Fibroblast of lung (primary cell): ENCODE results near the gene CALCOCO1. TPM values are rescaled to one million over a fixed set of nuclear protein-coding genes. Genes with fewer than 3 reads are reported as not detected.

ENCODE experiments used
- DNase-seq, 2 donors: peaks; one replicate each; pipeline versions ENCODE4 v3.0.0 to v3.0.0-alpha.2; 2010; ENCODE audit warnings: low read depth in 2 of 2
- H2AFZ ChIP-seq: 2 replicates; pipeline ENCODE4 v1.5.1; 2012; ENCODE audit warnings: low read length, control low read depth, inconsistent platforms
- H3K27ac ChIP-seq: 2 replicates; pipeline ENCODE4 v1.5.1; 2011; ENCODE audit warnings: low read length, control low read depth; ENCODE audit not compliant: insufficient read depth
- H3K27me3 ChIP-seq: 2 replicates; pipeline ENCODE4 v1.5.1; 2011; ENCODE audit warnings: mild to moderate bottlenecking, low read length; ENCODE audit not compliant: control insufficient read depth, insufficient read depth
- H3K36me3 ChIP-seq: 2 replicates; pipeline ENCODE4 v1.5.1; 2011; ENCODE audit warnings: low read length; ENCODE audit not compliant: control insufficient read depth, insufficient read depth
- H3K4me1 ChIP-seq: 2 replicates; pipeline ENCODE4 v1.5.1; 2011; ENCODE audit warnings: low read length; ENCODE audit not compliant: control insufficient read depth, insufficient read depth; ENCODE audit errors: extremely low read depth
- H3K4me2 ChIP-seq: 2 replicates; pipeline ENCODE4 v1.5.1; 2011; ENCODE audit warnings: low read length, control low read depth; ENCODE audit not compliant: insufficient read depth; ENCODE audit errors: extremely low read depth
- H3K4me3 ChIP-seq, 4 experiments: fragments of 200-600 bp in 1 of 4; sonication (generic) in 1 of 4; replicated peaks in 1 of 4; 2 replicates each; pipeline ENCODE4 v1.5.1; 2011 to 2016; ENCODE audit warnings: low read length in 4 of 4, low read depth in 3 of 4, mild to moderate bottlenecking in 3 of 4, control low read depth in 2 of 4, inconsistent platforms in 1 of 4, mixed read lengths in 1 of 4; ENCODE audit not compliant: insufficient read depth in 1 of 4; ENCODE audit errors: control extremely low read depth in 1 of 4
- H3K79me2 ChIP-seq: 2 replicates; pipeline ENCODE4 v1.5.1; 2012; ENCODE audit warnings: mild to moderate bottlenecking, low read length, inconsistent platforms; ENCODE audit not compliant: control insufficient read depth, insufficient read depth
- H3K9ac ChIP-seq: 2 replicates; pipeline ENCODE4 v1.5.1; 2011; ENCODE audit warnings: mild to moderate bottlenecking, low read length, control low read depth; ENCODE audit not compliant: insufficient read depth
- H3K9me3 ChIP-seq: 2 replicates; pipeline ENCODE4 v1.5.1; 2012; ENCODE audit warnings: low read depth, low read length; ENCODE audit not compliant: control insufficient read depth, insufficient read depth
- H4K20me1 ChIP-seq: 2 replicates; pipeline ENCODE4 v1.5.1; 2011; ENCODE audit warnings: low read length; ENCODE audit not compliant: control insufficient read depth, insufficient read depth; ENCODE audit errors: extremely low read depth
- CTCF ChIP-seq, 2 donors: IDR thresholded peaks in 1 of 2; conservative IDR thresholded peaks in 1 of 2; 1 replicate in 1 of 2; 2 replicates in 1 of 2; pipeline ENCODE4 v1.5.1; 2011 to 2012; ENCODE audit warnings: low read length in 2 of 2, control low read depth in 1 of 2, inconsistent platforms in 1 of 2, low read depth in 1 of 2, mild to moderate bottlenecking in 1 of 2
- EZH2 ChIP-seq: IDR thresholded peaks from 2 replicates; pipeline ENCODE4 v1.5.1; 2012; ENCODE audit warnings: low read length, control low read depth, mild to moderate bottlenecking; ENCODE audit errors: missing control alignments
- polyA plus RNA-seq, 2 donors: library from polyadenylated mRNA; depleted of rRNA in 1 of 2; stranded (reverse) in 1 of 2; unstranded in 1 of 2; fragments of >200 nt; gene quantifications; 2 replicates each; pipeline ENCODE4 v1.2.1, GENCODE V29; 2011 to 2012; ENCODE audit warnings: missing spikeins in 1 of 2
- total RNA-seq: library from RNA; depleted of rRNA; stranded (reverse); fragments of >200 nt; gene quantifications from 2 replicates; pipeline ENCODE4 v1.2.1, GENCODE V29; 2014

CALCOCO1 gene
- total and polyA plus RNA-seq, 2 donors (not counting 1 experiment from before 2014, with no cell fraction given), result 116 to 125 TPM

- Histone ChIP-seq H3K9ac (no peak overlapping the region), H2AFZ (no peak overlapping the region), H4K20me1 (no peaks in the 10 kb centered on the region), H3K4me2 (no peak overlapping the region), H3K27me3 (peaks cover 46% of the 10 kb centered on the region), H3K9me3 (no peaks in the 10 kb centered on the region), H3K36me3 (no peaks in the 10 kb centered on the region), H3K79me2 (no peaks in the 10 kb centered on the region), H3K27ac (no peak overlapping the region), H3K4me3 (no peak overlapping the region), H3K4me1 (peaks cover 2% of the 10 kb centered on the region)
- TF ChIP-seq EZH2 (no peak), CTCF (conservative IDR thresholded peaks at IDR 0.05 in 1 of 2, IDR thresholded peaks at IDR 0.05 in 1 of 2; ENCODE audit: low read depth in 1 of 2, low read length in 2 of 2) (no peak)
- DNase-seq, result no peak
Measured at GRCh38 chr12:53735556-53735955, 8.3 kb upstream of the CALCOCO1 start.

- no peak overlapping the region for H2AFZ ChIP-seq
- H4K20me1 ChIP-seq, result no peaks in the 10 kb centered on the region
- no peak overlapping the region for H3K27ac ChIP-seq
- H3K4me2 ChIP-seq, result no peak overlapping the region
- no peaks in the 10 kb centered on the region for H3K9me3 ChIP-seq
- no peak for DNase-seq
- no peaks in the 10 kb centered on the region for H3K79me2 ChIP-seq
- no peaks in the 10 kb centered on the region for H3K36me3 ChIP-seq
- TF ChIP-seq EZH2 (no peak), CTCF (conservative IDR thresholded peaks at IDR 0.05 in 1 of 2, IDR thresholded peaks at IDR 0.05 in 1 of 2; ENCODE audit: low read depth in 1 of 2, low read length in 2 of 2) (no peak)
- H3K4me3 ChIP-seq, result no peak overlapping the region
- peaks cover 39% of the 10 kb centered on the region for H3K27me3 ChIP-seq
- H3K4me1 ChIP-seq, result peaks cover 2% of the 10 kb centered on the region
- no peak overlapping the region for H3K9ac ChIP-seq
Measured at GRCh38 chr12:53734425-53734824, 7.2 kb upstream of the CALCOCO1 start.

- H3K9ac ChIP-seq, result no peak overlapping the region
- H3K27ac ChIP-seq, result no peak overlapping the region
- H2AFZ ChIP-seq, result no peak overlapping the region
- no peaks in the 10 kb centered on the region for H3K9me3 ChIP-seq
- H3K4me2 ChIP-seq, result no peak overlapping the region
- no peaks in the 10 kb centered on the region for H3K79me2 ChIP-seq
- no peak for DNase-seq
- no peaks in the 10 kb centered on the region for H4K20me1 ChIP-seq
- H3K4me3 ChIP-seq, result no peak overlapping the region
- H3K4me1 ChIP-seq, result no peaks in the 10 kb centered on the region
- no peaks in the 10 kb centered on the region for H3K36me3 ChIP-seq
- no peak for TF ChIP-seq CTCF (conservative IDR thresholded peaks at IDR 0.05 in 1 of 2, IDR thresholded peaks at IDR 0.05 in 1 of 2; ENCODE audit: low read depth in 1 of 2, low read length in 2 of 2)
- no peak for TF ChIP-seq EZH2
- peaks cover 33% of the 10 kb centered on the region for H3K27me3 ChIP-seq
Measured at GRCh38 chr12:53733807-53734200, 6.6 kb upstream of the CALCOCO1 start.
